ENCODE data around the gene SCG3.

SCG3 gene

GRCh38 chr15:51677452-51677851 lies 3.9 kb upstream of the SCG3 start:
- DNase-seq (ENCODE audit: extremely low read depth in 1 of 2, low read depth in 1 of 2): no peak

- DNase-seq (ENCODE audit: extremely low read depth in 1 of 2, low read depth in 1 of 2): no peak
Measured at GRCh38 chr15:51678096-51678495, 3.2 kb upstream of the SCG3 start.

- no peak for DNase-seq (ENCODE audit: extremely low read depth in 1 of 2, low read depth in 1 of 2)
Measured at GRCh38 chr15:51680321-51680720, 982 bp upstream of the SCG3 start.

- no peak for DNase-seq (ENCODE audit: extremely low read depth in 1 of 2, low read depth in 1 of 2)
Measured at GRCh38 chr15:51687565-51687964, 6.3 kb downstream of the SCG3 start.

GRCh38 chr15:51688863-51689262 lies 7.6 kb downstream of the SCG3 start:
- no peak for DNase-seq (ENCODE audit: extremely low read depth in 1 of 2, low read depth in 1 of 2)

GRCh38 chr15:51692154-51692553 lies 10.9 kb downstream of the SCG3 start:
- no peak for DNase-seq (ENCODE audit: extremely low read depth in 1 of 2, low read depth in 1 of 2)

GRCh38 chr15:51696566-51696965 lies 15.3 kb downstream of the SCG3 start:
- DNase-seq (ENCODE audit: extremely low read depth in 1 of 2, low read depth in 1 of 2): no peak

- no peak for DNase-seq (ENCODE audit: extremely low read depth in 1 of 2, low read depth in 1 of 2)
Measured at GRCh38 chr15:51697163-51697562, 15.9 kb downstream of the SCG3 start.

- no peak for DNase-seq (ENCODE audit: extremely low read depth in 1 of 2, low read depth in 1 of 2)
Measured at GRCh38 chr15:51699373-51699772, 18.1 kb downstream of the SCG3 start.

GRCh38 chr15:51702710-51703109 lies 21.4 kb downstream of the SCG3 start:
- no peak for DNase-seq (ENCODE audit: extremely low read depth in 1 of 2, low read depth in 1 of 2)

- no peak for DNase-seq (ENCODE audit: extremely low read depth in 1 of 2, low read depth in 1 of 2)
Measured at GRCh38 chr15:51706291-51706690, 25.0 kb downstream of the SCG3 start.

GRCh38 chr15:51706926-51707608 lies 25.8 kb downstream of the SCG3 start:
- no peak for DNase-seq (ENCODE audit: extremely low read depth in 1 of 2, low read depth in 1 of 2)

- DNase-seq (ENCODE audit: extremely low read depth in 1 of 2, low read depth in 1 of 2): no peak
Measured at GRCh38 chr15:51708013-51708412, 26.7 kb downstream of the SCG3 start.

- no peak for DNase-seq (ENCODE audit: extremely low read depth in 1 of 2, low read depth in 1 of 2)
Measured at GRCh38 chr15:51709031-51709430, 27.7 kb downstream of the SCG3 start.

GRCh38 chr15:51714162-51714561 lies 32.9 kb downstream of the SCG3 start:
- DNase-seq (ENCODE audit: extremely low read depth in 1 of 2, low read depth in 1 of 2): no peak

- DNase-seq (ENCODE audit: extremely low read depth in 1 of 2, low read depth in 1 of 2): no peak
Measured at GRCh38 chr15:51714911-51715310, 33.6 kb downstream of the SCG3 start.

- DNase-seq (ENCODE audit: extremely low read depth in 1 of 2, low read depth in 1 of 2): no peak
Measured at GRCh38 chr15:51718219-51718618, 36.9 kb downstream of the SCG3 start.

GRCh38 chr15:51718746-51719145 lies 37.4 kb downstream of the SCG3 start:
- DNase-seq (ENCODE audit: extremely low read depth in 1 of 2, low read depth in 1 of 2): no peak

- DNase-seq (ENCODE audit: extremely low read depth in 1 of 2, low read depth in 1 of 2): no peak
Measured at GRCh38 chr15:51720201-51720995, 39.1 kb downstream of the SCG3 start.

- DNase-seq (ENCODE audit: extremely low read depth in 1 of 2, low read depth in 1 of 2): no peak
Measured at GRCh38 chr15:51721199-51721960, 40.1 kb downstream of the SCG3 start.

- DNase-seq (ENCODE audit: extremely low read depth in 1 of 2, low read depth in 1 of 2): no peak
Measured at GRCh38 chr15:51724199-51724598, 42.9 kb downstream of the SCG3 start.

- no peak for DNase-seq (ENCODE audit: extremely low read depth in 1 of 2, low read depth in 1 of 2)
Measured at GRCh38 chr15:51724673-51725072, 43.4 kb downstream of the SCG3 start.

Data from stimulated activated CD8-positive, alpha-beta memory T cell treated with anti-CD3 and anti-CD28 coated beads, Interleukin-7, amount 100 ng/mL, for 48 hours (primary cell).